Measurements from ENCODE around the gene ITGB2. TPM values are rescaled to one million over a fixed set of nuclear protein-coding genes. Genes with fewer than 3 reads are reported as not detected.

The ITGB2 gene
- total and polyA plus RNA-seq, 12 donors, result 6.3 to 249 (median 98.9) TPM

GRCh38 chr21:44911068-44911383 lies 9.7 kb downstream of the ITGB2 start:
- WGBS, 4 donors, result 65 to 67% (median 65%) methylated on average over 6 to 10 of the region's 10 CpGs
- H3K4me3 ChIP-seq, result no peak overlapping the region
- H3K9me3 ChIP-seq (replicated peaks in 1 of 3), result no peaks in the 10 kb centered on the region
- intact Hi-C loops (cut with DNase I), result no loop called here
- TF ChIP-seq CTCF (IDR thresholded peaks at IDR 0.05), result no peak
- TF ChIP-seq POLR2A (IDR thresholded peaks at IDR 0.05), result no peak
- DNase-seq, result no peak
- H3K36me3 ChIP-seq (replicated peaks in 1 of 2), result no peaks in the 10 kb centered on the region
- H3K27ac ChIP-seq, result peak overlapping the region in 1 of 5 donors; percentile 51
- H3K27me3 ChIP-seq, result no peaks in the 10 kb centered on the region
- H3K4me1 ChIP-seq (replicated peaks in 1 of 2), result peaks cover 7 to 29% of the 10 kb centered on the region in 2 donors

- TF ChIP-seq CTCF (IDR thresholded peaks at IDR 0.05), result no peak
- TF ChIP-seq POLR2A (IDR thresholded peaks at IDR 0.05), result no peak
- intact Hi-C loops (cut with DNase I), result no loop called here
- WGBS, 4 donors, result 63 to 76% (median 73%) methylated on average over 10 to 27 of the region's 27 CpGs
- H3K4me3 ChIP-seq, result no peak overlapping the region
- H3K9me3 ChIP-seq (replicated peaks in 1 of 3), result no peaks in the 10 kb centered on the region
- no peaks in the 10 kb centered on the region for H3K36me3 ChIP-seq (replicated peaks in 1 of 2)
- H3K4me1 ChIP-seq (replicated peaks in 1 of 2), result peaks cover 7 to 29% of the 10 kb centered on the region in 2 donors
- DNase-seq, result no peak
- no peaks in the 10 kb centered on the region for H3K27me3 ChIP-seq
- H3K27ac ChIP-seq, result no peak overlapping the region
Measured at GRCh38 chr21:44910229-44911067, 10.3 kb downstream of the ITGB2 start.

- Histone ChIP-seq H3K36me3 (replicated peaks in 1 of 2) (no peaks in the 10 kb centered on the region), H3K4me3 (no peak overlapping the region), H3K4me1 (replicated peaks in 1 of 2) (peaks cover 7 to 29% of the 10 kb centered on the region in 2 donors), H3K9me3 (replicated peaks in 1 of 3) (no peaks in the 10 kb centered on the region), H3K27me3 (no peaks in the 10 kb centered on the region), H3K27ac (no peak overlapping the region)
- intact Hi-C loops (cut with DNase I), result no loop called here
- no peak for DNase-seq
- WGBS, 4 donors, result 88 to 95% (median 91%) methylated on average over 9 of the region's 9 CpGs
- TF ChIP-seq POLR2A (IDR thresholded peaks at IDR 0.05) (no peak), CTCF (IDR thresholded peaks at IDR 0.05) (no peak)
Measured at GRCh38 chr21:44909719-44910118, 11.0 kb downstream of the ITGB2 start.

- no peaks in the 10 kb centered on the region for H3K36me3 ChIP-seq (replicated peaks in 1 of 2)
- no peak overlapping the region for H3K27ac ChIP-seq
- peaks cover 7 to 24% of the 10 kb centered on the region in 2 donors for H3K4me1 ChIP-seq (replicated peaks in 1 of 2)
- H3K4me3 ChIP-seq, result no peak overlapping the region
- no peak for DNase-seq
- 85 to 91% (median 90%) methylated on average over 10 to 21 of the region's 21 CpGs for WGBS, 4 donors
- H3K9me3 ChIP-seq (replicated peaks in 1 of 3), result no peaks in the 10 kb centered on the region
- no peaks in the 10 kb centered on the region for H3K27me3 ChIP-seq
- intact Hi-C loops (cut with DNase I), result no loop called here
- TF ChIP-seq POLR2A (IDR thresholded peaks at IDR 0.05) (no peak), CTCF (IDR thresholded peaks at IDR 0.05) (no peak)
Measured at GRCh38 chr21:44908908-44909307, 11.8 kb downstream of the ITGB2 start.
